ENCODE measurements around the gene CDH24. TPM values are rescaled to one million over a fixed set of nuclear protein-coding genes. Genes with fewer than 3 reads are reported as not detected.

The CDH24 gene
- total and polyA plus RNA-seq, 2 of the 13 experiments (the other 11 are each of a cell fraction or from before 2014, with no cell fraction given): 0.69 to 0.99 TPM

DNA sequence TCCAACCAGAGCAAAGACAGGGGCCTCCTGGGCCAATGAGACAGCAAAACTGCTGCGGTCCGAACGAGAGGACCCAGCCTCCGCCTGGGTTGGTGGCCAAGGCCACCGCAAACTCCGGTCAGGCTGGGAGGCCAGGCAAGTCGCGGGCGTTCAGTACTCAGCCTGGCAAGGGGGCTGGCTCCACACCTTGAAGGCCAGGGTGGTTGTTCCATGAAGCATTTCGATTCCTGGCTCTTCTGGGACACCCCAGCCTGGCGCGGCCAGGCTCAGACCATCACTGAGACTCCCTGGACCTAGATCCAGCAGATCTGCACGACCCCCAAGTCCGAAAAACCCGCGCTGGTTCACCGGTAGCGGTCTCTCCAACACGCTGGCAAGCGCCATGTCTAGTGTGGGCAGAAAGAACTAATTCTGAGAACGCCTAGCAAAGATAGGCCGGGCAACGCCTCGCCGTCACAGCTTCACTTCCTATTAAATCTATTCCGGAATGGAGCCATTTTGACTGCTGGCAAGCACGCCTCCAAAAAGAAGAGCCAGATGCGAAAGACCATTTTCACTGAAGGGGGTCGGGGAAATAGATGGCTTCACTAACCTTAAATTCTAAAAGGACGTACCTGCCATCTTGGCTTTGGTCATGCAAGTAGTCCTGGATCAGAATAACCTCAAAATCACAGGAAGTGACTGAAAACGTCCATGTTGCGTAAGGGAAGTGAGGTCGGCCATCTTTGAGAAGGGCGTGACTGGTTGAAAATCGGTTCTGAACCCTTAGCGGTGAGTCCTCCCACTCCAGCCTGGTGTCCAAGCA is 22.6 kb downstream of the CDH24 start, which contains the start of gene PSMB5 (continued):
- TF ChIP-seq SP1 (IDR thresholded peaks at IDR 0.05) (no peak), SP1 (CRISPR knock-in tag; IDR thresholded peaks at IDR 0.05) (peak; percentile 72), PAF1 (CRISPR knock-in tag; IDR thresholded peaks at IDR 0.05) (no peak), ZNF263 (CRISPR knock-in tag; IDR thresholded peaks at IDR 0.05) (peak; percentile 100), IRF2 (CRISPR knock-in tag; IDR thresholded peaks at IDR 0.05) (peak; percentile 95), DMAP1 (CRISPR knock-in tag; IDR thresholded peaks at IDR 0.05) (peak; percentile 99), KDM3A (CRISPR knock-in tag; IDR thresholded peaks at IDR 0.05; ENCODE audit: low read depth) (peak; percentile 92; the same call in 1 of the 2 replicates), HHEX (CRISPR knock-in tag; IDR thresholded peaks at IDR 0.05) (no peak; the same call in 1 of the 2 replicates), MXI1 (IDR thresholded peaks at IDR 0.05; ENCODE audit: borderline replicate concordance, low read depth, low read length) (peak; percentile 73; the same call in 2 of the 3 replicates), ZNF883 (CRISPR knock-in tag; IDR thresholded peaks at IDR 0.05; ENCODE audit: not compliant biosample characterization) (peak; percentile 86), ZNF556 (CRISPR knock-in tag; IDR thresholded peaks at IDR 0.05; ENCODE audit: borderline replicate concordance) (peak; percentile 52; the same call in 1 of the 2 replicates), GATAD1 (CRISPR knock-in tag; IDR thresholded peaks at IDR 0.05) (peak; percentile 91), ZNF83 (CRISPR knock-in tag; IDR thresholded peaks at IDR 0.05; ENCODE audit: borderline replicate concordance) (peak; percentile 96), ZNF782 (CRISPR knock-in tag; IDR thresholded peaks at IDR 0.05; ENCODE audit: borderline replicate concordance) (peak; percentile 95), ZNF724P (CRISPR knock-in tag; IDR thresholded peaks at IDR 0.05; ENCODE audit: borderline replicate concordance) (no peak; the same call in 1 of the 2 replicates), ZNF253 (CRISPR knock-in tag; IDR thresholded peaks at IDR 0.05; ENCODE audit: borderline replicate concordance) (peak; percentile 91; the same call in 1 of the 2 replicates)
- TF ChIP-seq, protein P1, sequence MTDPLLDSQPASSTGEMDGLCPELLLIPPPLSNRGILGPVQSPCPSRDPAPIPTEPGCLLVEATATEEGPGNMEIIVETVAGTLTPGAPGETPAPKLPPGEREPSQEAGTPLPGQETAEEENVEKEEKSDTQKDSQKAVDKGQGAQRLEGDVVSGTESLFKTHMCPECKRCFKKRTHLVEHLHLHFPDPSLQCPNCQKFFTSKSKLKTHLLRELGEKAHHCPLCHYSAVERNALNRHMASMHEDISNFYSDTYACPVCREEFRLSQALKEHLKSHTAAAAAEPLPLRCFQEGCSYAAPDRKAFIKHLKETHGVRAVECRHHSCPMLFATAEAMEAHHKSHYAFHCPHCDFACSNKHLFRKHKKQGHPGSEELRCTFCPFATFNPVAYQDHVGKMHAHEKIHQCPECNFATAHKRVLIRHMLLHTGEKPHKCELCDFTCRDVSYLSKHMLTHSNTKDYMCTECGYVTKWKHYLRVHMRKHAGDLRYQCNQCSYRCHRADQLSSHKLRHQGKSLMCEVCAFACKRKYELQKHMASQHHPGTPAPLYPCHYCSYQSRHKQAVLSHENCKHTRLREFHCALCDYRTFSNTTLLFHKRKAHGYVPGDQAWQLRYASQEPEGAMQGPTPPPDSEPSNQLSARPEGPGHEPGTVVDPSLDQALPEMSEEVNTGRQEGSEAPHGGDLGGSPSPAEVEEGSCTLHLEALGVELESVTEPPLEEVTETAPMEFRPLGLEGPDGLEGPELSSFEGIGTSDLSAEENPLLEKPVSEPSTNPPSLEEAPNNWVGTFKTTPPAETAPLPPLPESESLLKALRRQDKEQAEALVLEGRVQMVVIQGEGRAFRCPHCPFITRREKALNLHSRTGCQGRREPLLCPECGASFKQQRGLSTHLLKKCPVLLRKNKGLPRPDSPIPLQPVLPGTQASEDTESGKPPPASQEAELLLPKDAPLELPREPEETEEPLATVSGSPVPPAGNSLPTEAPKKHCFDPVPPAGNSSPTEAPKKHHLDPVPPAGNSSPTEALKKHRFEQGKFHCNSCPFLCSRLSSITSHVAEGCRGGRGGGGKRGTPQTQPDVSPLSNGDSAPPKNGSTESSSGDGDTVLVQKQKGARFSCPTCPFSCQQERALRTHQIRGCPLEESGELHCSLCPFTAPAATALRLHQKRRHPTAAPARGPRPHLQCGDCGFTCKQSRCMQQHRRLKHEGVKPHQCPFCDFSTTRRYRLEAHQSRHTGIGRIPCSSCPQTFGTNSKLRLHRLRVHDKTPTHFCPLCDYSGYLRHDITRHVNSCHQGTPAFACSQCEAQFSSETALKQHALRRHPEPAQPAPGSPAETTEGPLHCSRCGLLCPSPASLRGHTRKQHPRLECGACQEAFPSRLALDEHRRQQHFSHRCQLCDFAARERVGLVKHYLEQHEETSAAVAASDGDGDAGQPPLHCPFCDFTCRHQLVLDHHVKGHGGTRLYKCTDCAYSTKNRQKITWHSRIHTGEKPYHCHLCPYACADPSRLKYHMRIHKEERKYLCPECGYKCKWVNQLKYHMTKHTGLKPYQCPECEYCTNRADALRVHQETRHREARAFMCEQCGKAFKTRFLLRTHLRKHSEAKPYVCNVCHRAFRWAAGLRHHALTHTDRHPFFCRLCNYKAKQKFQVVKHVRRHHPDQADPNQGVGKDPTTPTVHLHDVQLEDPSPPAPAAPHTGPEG (CRISPR knock-in tag; IDR thresholded peaks at IDR 0.05): peak; percentile 84
- TF ChIP-seq, protein P2, sequence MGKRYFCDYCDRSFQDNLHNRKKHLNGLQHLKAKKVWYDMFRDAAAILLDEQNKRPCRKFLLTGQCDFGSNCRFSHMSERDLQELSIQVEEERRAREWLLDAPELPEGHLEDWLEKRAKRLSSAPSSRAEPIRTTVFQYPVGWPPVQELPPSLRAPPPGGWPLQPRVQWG (CRISPR knock-in tag; IDR thresholded peaks at IDR 0.05; ENCODE audit: borderline replicate concordance, low read depth): no peak
- TF ChIP-seq, protein P3, sequence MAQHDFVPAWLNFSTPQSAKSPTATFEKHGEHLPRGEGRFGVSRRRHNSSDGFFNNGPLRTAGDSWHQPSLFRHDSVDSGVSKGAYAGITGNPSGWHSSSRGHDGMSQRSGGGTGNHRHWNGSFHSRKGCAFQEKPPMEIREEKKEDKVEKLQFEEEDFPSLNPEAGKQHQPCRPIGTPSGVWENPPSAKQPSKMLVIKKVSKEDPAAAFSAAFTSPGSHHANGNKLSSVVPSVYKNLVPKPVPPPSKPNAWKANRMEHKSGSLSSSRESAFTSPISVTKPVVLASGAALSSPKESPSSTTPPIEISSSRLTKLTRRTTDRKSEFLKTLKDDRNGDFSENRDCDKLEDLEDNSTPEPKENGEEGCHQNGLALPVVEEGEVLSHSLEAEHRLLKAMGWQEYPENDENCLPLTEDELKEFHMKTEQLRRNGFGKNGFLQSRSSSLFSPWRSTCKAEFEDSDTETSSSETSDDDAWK (CRISPR knock-in tag; IDR thresholded peaks at IDR 0.05): no peak
- TF ChIP-seq, protein P4, sequence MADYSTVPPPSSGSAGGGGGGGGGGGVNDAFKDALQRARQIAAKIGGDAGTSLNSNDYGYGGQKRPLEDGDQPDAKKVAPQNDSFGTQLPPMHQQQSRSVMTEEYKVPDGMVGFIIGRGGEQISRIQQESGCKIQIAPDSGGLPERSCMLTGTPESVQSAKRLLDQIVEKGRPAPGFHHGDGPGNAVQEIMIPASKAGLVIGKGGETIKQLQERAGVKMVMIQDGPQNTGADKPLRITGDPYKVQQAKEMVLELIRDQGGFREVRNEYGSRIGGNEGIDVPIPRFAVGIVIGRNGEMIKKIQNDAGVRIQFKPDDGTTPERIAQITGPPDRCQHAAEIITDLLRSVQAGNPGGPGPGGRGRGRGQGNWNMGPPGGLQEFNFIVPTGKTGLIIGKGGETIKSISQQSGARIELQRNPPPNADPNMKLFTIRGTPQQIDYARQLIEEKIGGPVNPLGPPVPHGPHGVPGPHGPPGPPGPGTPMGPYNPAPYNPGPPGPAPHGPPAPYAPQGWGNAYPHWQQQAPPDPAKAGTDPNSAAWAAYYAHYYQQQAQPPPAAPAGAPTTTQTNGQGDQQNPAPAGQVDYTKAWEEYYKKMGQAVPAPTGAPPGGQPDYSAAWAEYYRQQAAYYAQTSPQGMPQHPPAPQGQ (CRISPR knock-in tag; IDR thresholded peaks at IDR 0.05; ENCODE audit: borderline replicate concordance): no peak; the same call in 1 of the 2 replicates
